ENCODE data around the gene ZNF117.
"Not testable (repeated sequence)": the region's sequence is repeated elsewhere in the genome, so short reads cannot be mapped to it uniquely, and the experiment has no call there.

Gene ZNF117

DNA sequence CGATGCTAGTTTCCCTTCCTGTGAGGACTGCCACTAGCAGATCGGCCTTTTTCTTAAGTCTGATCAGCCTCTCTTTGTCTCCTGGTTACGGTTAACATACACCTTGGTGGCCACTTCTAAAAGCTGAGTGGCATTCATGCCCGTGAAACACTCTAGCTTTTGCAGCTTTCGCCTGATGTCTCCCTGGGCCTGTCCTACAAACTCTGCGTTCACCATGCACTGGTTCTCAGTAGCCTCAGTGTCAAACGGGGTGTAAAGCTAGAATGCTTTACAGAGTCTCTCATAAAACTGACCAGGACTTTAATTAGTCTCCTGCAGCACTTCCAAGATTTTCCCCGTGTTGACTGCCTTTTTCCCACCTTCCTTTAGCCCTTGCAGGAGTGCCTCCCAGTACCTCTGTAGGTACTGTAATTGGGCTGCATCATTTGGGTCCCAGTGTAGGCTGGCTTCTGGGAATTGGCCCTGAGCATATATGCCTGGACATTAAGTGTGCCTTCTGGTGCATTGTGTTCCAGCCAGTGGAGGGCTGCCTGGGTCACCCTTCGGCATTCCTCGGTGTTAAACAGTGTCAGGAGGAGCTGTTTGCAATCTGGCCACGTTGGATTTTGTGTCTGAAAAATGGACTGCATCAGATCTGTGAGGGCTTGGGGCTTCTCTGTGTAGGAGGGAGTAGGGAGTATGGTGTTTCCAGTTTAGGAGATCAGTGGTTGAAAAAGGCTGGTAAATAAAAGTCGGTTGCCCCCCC is 6.5 kb upstream of the ZNF117 start:
- no peak for DNase-seq
- intact Hi-C loops (cut with DNase I), result no loop called here

- no peak for DNase-seq
- intact Hi-C loops (cut with DNase I), result no loop called here
Observed at GRCh38 chr7:64996305-64996704, 5.5 kb upstream of the ZNF117 start.

GRCh38 chr7:64993901-64994300 is 3.1 kb upstream of the ZNF117 start:
- intact Hi-C loops (cut with DNase I), result no loop called here
- no peak for DNase-seq

DNA sequence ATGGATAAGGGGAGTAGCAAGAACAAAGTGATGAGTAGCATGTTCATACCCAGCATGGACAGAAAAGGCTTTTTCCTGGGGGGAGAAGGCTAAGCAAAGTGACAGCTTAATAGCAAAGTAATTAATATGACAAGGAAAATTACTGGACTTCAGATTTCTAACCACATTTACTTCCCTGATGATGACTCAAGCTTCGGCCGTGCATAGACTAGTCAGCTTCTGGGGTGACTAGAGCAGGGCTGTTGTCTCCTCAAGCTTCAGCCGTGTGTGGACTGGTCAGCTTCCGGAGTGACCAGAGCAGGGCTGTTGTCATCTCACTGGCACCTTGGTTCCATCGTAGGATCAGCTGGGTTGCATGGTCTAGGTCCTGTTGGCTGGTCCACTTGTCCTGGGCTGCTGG is 2.1 kb upstream of the ZNF117 start:
- intact Hi-C loops (cut with DNase I), result no loop called here

DNA sequence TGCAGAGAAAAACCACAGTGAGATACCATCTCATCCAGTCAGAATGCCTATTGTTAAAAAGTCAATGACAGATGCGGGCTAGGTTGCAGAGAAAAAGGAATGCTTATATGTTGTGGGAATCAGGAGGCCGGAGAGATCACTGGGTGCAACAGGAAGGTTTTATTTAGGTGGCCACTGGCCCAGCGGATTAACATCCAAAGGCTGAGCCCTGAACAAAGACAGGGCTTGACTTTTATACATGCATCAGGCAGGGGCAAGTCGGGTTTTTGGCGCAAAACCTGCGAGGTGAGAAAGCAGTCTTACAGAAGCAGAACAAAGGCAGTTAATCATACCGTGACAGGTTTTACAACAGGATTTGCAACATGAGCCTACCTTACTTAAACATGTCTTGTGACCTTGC is 620 bp downstream of the ZNF117 start:
- intact Hi-C loops (cut with DNase I), result no loop called here
- DNase-seq, result no peak

More for the DNA sequence above, 2.1 kb upstream of the ZNF117 start:
- no peak for DNase-seq

DNA sequence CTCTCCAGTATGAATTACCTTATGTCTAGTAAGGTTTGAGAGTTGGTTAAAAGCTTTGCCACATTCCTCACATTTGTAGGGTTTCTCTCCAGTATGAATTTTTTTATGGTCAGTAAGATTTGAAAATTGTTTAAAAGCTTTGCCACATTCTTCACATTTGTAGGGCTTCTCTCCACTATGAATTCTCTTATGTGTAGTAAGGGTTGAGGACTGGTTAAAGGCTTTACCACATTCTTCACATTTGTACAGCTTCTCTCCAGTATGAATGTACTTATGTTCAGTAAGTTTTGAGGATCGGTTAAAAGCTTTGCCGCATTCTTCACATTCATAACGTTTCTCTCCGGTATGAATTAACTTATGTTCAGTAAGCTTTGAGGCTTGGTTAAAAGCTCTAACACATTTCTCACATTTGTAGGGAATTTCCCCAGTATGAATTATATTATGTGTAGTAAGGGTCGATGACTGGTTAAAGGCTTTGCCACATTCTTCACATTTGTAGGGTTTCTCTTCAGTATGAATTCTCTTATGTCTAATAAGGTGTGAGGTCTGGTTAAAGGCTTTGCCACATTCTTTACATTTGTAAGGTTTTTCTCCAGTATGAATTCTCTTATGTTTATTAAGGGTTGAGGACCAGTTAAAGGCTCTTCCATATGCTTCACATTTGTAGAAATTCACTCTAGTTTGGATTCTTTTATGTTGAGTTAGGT is 12.2 kb downstream of the ZNF117 start:
- intact Hi-C loops (cut with DNase I), result no loop called here

GRCh38 chr7:64965594-64965993 is 25.2 kb downstream of the ZNF117 start:
- no peak for DNase-seq
- intact Hi-C loops (cut with DNase I), result no loop called here

More for the DNA sequence above, 12.2 kb downstream of the ZNF117 start:
- DNase-seq, result no peak

DNA sequence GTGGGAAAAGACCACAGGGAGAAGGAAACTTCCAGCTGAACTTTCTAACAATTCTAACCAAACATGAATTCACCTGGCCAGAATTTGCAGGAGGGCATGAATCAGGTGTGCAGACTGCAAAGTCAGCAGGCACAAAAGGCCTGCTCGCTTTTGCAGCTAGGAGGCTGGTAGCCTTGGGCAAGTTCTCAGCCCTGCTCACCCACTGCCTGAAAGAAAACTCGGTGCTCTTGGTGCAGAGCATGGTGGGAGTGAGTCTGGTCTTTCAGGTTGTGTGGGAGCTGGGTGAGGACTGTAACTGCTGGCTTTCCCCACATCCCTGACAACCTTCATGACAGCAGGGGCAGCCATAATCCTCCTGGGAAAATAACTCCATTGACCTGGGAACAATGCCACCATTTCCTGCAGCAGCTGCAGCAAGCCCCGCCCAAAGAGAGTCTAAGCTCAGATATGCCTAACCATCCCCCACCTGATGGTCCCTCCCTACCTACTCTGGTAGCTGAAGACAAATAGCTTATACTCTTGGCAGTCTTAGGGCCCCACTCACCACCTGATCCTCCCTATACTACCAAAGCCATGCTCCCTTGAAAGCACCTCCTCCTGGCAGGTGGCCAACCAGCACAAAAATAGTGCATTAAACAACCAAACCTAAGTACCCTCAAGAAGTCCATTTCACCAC is 31.6 kb downstream of the ZNF117 start:
- intact Hi-C loops (cut with DNase I), result no loop called here

DNA sequence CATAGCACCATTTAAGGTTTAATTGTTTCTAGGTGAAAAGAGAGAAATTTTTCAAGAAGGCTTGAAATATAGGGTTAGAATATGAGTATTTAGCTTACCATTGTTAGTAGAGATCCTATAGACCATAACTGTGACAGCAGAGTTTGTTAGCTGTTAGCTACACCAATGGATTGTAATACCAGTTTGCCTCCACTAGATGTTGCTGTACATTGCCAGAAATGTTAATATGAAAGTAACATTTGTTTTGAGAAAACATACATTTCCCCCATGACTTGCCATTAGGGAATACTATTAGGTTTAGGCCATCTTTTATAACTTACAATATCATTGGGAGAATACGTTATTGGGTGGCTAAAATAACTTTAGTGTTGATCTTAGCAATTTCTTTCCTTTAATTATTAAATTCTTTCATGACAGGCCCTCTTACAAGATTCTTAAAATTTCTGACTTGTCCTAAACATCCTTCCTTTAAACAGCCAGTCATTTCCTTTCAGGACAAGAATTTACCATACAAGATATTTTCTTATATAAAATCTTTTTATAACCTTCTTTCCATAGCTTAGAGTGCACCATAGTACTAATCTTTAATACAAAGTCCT is 39.5 kb downstream of the ZNF117 start:
- DNase-seq, result no peak
- intact Hi-C loops (cut with DNase I), result no loop called here

More for the DNA sequence above, 31.6 kb downstream of the ZNF117 start:
- DNase-seq, result no peak

DNA sequence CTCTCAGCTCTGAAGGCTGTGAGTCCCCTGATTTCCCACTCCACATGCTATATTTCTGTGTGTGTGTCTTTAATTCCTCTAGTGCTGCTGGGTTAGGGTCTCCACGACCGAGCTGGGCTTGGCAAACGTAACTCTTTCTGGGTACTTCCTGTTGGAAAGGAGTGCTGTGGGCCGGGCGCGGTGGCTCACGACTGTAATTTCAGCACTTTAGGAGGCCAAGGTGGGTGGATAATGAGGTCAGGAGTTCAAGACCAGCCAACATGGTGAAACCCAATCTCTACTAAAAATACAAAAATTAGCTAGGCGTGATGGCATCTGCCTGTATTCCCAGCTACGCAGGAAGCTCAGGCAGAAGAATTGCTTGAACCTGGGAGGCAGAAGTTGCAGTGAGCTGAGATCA is 40.2 kb downstream of the ZNF117 start:
- intact Hi-C loops (cut with DNase I), result not testable (repeated sequence)
- peak in 1 of 10 donors; percentile 83 for DNase-seq

GRCh38 chr7:64948774-64949173 is 42.1 kb downstream of the ZNF117 start:
- intact Hi-C loops (cut with DNase I); DNase-seq: not testable (repeated sequence)

GRCh38 chr7:64947252-64948000 is 43.4 kb downstream of the ZNF117 start:
- intact Hi-C loops (cut with DNase I), result no loop called here

GRCh38 chr7:64946772-64947171 is 44.1 kb downstream of the ZNF117 start:
- intact Hi-C loops (cut with DNase I), result no loop called here
- DNase-seq, result peak in 5 of 10 donors; percentile 18 to 88 (median 79)

More at GRCh38 chr7:64947252-64948000, 43.4 kb downstream of the ZNF117 start:
- peak in 3 of 10 donors; percentile 70 to 86 (median 82) for DNase-seq

DNA sequence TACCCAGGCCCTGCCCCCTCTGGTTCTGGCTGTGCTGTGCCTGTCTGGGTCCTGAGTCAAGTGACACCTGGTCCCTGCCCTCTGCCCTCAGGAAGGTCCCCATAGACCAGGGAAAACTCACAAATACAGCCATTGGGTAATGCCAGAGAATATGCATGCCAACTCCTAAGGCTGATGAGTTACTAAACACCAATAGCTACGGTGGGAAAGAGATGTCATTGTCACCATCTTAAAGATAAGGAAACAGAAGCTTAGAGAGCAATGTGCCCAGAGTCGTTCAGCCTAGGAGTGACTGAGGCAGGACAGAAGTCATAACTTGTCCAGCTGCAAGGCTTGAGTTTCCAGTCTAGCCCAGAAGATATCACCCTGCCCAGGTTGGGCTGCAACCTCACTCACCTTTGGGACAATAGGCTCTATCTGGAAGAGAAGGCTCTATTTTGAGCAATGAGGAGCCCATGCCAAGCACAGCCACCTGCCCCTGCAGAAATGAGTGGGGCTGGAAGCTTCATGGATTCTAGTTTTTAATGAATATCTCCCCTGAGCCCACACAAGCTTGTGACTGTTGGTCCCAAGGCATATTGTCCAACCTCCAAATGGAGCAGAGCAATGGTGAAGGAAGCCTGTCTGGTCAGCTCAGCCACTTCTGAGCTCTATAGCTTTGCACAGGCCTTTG is 45.2 kb downstream of the ZNF117 start:
- DNase-seq, result no peak
- intact Hi-C loops (cut with DNase I), result no loop called here

GRCh38 chr7:64944667-64945502 is 46.0 kb downstream of the ZNF117 start:
- DNase-seq; intact Hi-C loops (cut with DNase I): not testable (repeated sequence)

DNA sequence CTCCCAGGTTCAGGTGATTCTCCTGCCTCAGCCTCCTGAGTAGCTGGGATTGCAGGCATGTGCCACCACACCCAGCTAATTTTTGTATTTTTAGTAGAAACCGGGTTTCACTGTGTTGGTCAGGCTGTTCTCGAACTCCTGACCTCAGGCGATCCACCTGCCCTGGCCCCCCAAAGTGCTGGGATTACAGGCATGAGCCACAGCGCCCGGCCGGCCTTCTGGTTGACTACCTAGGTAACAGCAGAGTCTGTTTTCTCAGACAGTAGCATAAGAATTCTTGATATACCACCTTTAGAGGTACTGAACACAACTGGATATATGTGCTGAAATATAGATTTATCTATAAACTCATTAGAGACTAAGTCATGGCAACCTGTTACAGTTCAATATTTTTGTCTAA is 50.8 kb downstream of the ZNF117 start:
- DNase-seq; intact Hi-C loops (cut with DNase I): not testable (repeated sequence)

- DNase-seq, result no peak
- intact Hi-C loops (cut with DNase I), result no loop called here
Observed at GRCh38 chr7:64938540-64938939, 52.3 kb downstream of the ZNF117 start.

- intact Hi-C loops (cut with DNase I), result no loop called here
- DNase-seq, result no peak
Observed at GRCh38 chr7:64934478-64934877, 56.4 kb downstream of the ZNF117 start.

All from posterior cingulate gyrus (tissue), 11 donors.